ENCODE measurements around the gene ZSCAN21. TPM values are rescaled to one million over a fixed set of nuclear protein-coding genes. Genes with fewer than 3 reads are reported as not detected.
A peak's percentile ranks its signal among the peaks of the same experiment; 100 is the strongest.

The ZSCAN21 gene
- total and polyA plus RNA-seq, 2 donors from 2014 or later = 10.8 to 12.4 TPM

DNA sequence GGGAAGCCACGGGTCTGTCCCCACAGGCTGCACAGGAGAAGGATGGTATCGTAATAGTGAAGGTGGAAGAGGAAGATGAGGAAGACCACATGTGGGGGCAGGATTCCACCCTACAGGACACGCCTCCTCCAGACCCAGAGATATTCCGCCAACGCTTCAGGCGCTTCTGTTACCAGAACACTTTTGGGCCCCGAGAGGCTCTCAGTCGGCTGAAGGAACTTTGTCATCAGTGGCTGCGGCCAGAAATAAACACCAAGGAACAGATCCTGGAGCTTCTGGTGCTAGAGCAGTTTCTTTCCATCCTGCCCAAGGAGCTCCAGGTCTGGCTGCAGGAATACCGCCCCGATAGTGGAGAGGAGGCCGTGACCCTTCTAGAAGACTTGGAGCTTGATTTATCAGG is 26.0 kb upstream of the ZSCAN21 start:
- Histone ChIP-seq H3K9me3 (ENCODE audit: control insufficient read depth in 2 of 3, insufficient read depth in 1 of 3, low read length in 3 of 3) (no peaks in the 10 kb centered on the region), H3K4me1 (ENCODE audit: control insufficient read depth in 2 of 3, insufficient read depth in 2 of 3, low read depth in 1 of 3, low read length in 3 of 3) (no peaks in the 10 kb centered on the region), H3K27ac (ENCODE audit: low read depth in 2 of 2, low read length in 2 of 2) (peak overlapping the region in 1 of 2 donors; percentile 13), H3K4me3 (ENCODE audit: low read length in 3 of 3) (no peak overlapping the region), H3K27me3 (ENCODE audit: control insufficient read depth, insufficient read depth, low read length) (no peaks in the 10 kb centered on the region), H3K36me3 (ENCODE audit: control insufficient read depth in 2 of 3, insufficient read depth in 3 of 3, low read length in 3 of 3) (peaks cover 8 to 34% (median 12%) of the 10 kb centered on the region in 3 donors), H3K9ac (ENCODE audit: low read length in 3 of 3) (no peak overlapping the region)
- no peak for FAIRE-seq
- intact Hi-C loops (cut with DNase I) = no loop called here
- no peak for DNase-seq
- TF ChIP-seq, protein P1, sequence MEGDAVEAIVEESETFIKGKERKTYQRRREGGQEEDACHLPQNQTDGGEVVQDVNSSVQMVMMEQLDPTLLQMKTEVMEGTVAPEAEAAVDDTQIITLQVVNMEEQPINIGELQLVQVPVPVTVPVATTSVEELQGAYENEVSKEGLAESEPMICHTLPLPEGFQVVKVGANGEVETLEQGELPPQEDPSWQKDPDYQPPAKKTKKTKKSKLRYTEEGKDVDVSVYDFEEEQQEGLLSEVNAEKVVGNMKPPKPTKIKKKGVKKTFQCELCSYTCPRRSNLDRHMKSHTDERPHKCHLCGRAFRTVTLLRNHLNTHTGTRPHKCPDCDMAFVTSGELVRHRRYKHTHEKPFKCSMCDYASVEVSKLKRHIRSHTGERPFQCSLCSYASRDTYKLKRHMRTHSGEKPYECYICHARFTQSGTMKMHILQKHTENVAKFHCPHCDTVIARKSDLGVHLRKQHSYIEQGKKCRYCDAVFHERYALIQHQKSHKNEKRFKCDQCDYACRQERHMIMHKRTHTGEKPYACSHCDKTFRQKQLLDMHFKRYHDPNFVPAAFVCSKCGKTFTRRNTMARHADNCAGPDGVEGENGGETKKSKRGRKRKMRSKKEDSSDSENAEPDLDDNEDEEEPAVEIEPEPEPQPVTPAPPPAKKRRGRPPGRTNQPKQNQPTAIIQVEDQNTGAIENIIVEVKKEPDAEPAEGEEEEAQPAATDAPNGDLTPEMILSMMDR (IDR thresholded peaks at IDR 0.05; ENCODE audit: borderline replicate concordance, extremely low read depth, insufficient read depth) = no peak

- Histone ChIP-seq H3K9me3 (ENCODE audit: control insufficient read depth in 2 of 3, insufficient read depth in 1 of 3, low read length in 3 of 3) (no peaks in the 10 kb centered on the region), H3K4me1 (ENCODE audit: control insufficient read depth in 2 of 3, insufficient read depth in 2 of 3, low read depth in 1 of 3, low read length in 3 of 3) (no peaks in the 10 kb centered on the region), H3K27me3 (ENCODE audit: control insufficient read depth, insufficient read depth, low read length) (no peaks in the 10 kb centered on the region), H3K4me3 (ENCODE audit: low read length in 3 of 3) (no peak overlapping the region), H3K9ac (ENCODE audit: low read length in 3 of 3) (no peak overlapping the region), H3K36me3 (ENCODE audit: control insufficient read depth in 2 of 3, insufficient read depth in 3 of 3, low read length in 3 of 3) (peaks cover 8 to 35% (median 12%) of the 10 kb centered on the region in 3 donors), H3K27ac (ENCODE audit: low read depth in 2 of 2, low read length in 2 of 2) (peak overlapping the region in 1 of 2 donors; percentile 13)
- DNase-seq (no peak), FAIRE-seq (no peak)
- TF ChIP-seq, protein P1 (IDR thresholded peaks at IDR 0.05; ENCODE audit: borderline replicate concordance, extremely low read depth, insufficient read depth) = no peak
- intact Hi-C loops (cut with DNase I) = no loop called here
Observed at GRCh38 chr7:100024020-100024619, 25.5 kb upstream of the ZSCAN21 start.

GRCh38 chr7:100027197-100027596 is 22.4 kb upstream of the ZSCAN21 start:
- Histone ChIP-seq H3K27ac (ENCODE audit: low read depth in 2 of 2, low read length in 2 of 2) (no peak overlapping the region), H3K4me1 (ENCODE audit: control insufficient read depth in 2 of 3, insufficient read depth in 2 of 3, low read depth in 1 of 3, low read length in 3 of 3) (no peaks in the 10 kb centered on the region), H3K9ac (ENCODE audit: low read length in 3 of 3) (no peak overlapping the region), H3K4me3 (ENCODE audit: low read length in 3 of 3) (no peak overlapping the region), H3K9me3 (ENCODE audit: control insufficient read depth in 2 of 3, insufficient read depth in 1 of 3, low read length in 3 of 3) (no peaks in the 10 kb centered on the region), H3K27me3 (ENCODE audit: control insufficient read depth, insufficient read depth, low read length) (no peaks in the 10 kb centered on the region), H3K36me3 (ENCODE audit: control insufficient read depth in 2 of 3, insufficient read depth in 3 of 3, low read length in 3 of 3) (peaks cover 15 to 57% (median 33%) of the 10 kb centered on the region in 3 donors)
- TF ChIP-seq, protein P1 (IDR thresholded peaks at IDR 0.05; ENCODE audit: borderline replicate concordance, extremely low read depth, insufficient read depth) = no peak
- intact Hi-C loops (cut with DNase I) = no loop called here
- FAIRE-seq (no peak), DNase-seq (no peak)

- FAIRE-seq (no peak), DNase-seq (no peak)
- Histone ChIP-seq H3K9me3 (ENCODE audit: control insufficient read depth in 2 of 3, insufficient read depth in 1 of 3, low read length in 3 of 3) (no peaks in the 10 kb centered on the region), H3K27ac (ENCODE audit: low read depth in 2 of 2, low read length in 2 of 2) (no peak overlapping the region), H3K36me3 (ENCODE audit: control insufficient read depth in 2 of 3, insufficient read depth in 3 of 3, low read length in 3 of 3) (peaks cover 23 to 61% (median 38%) of the 10 kb centered on the region in 3 donors), H3K4me1 (ENCODE audit: control insufficient read depth in 2 of 3, insufficient read depth in 2 of 3, low read depth in 1 of 3, low read length in 3 of 3) (no peaks in the 10 kb centered on the region), H3K9ac (ENCODE audit: low read length in 3 of 3) (no peak overlapping the region), H3K27me3 (ENCODE audit: control insufficient read depth, insufficient read depth, low read length) (no peaks in the 10 kb centered on the region), H3K4me3 (ENCODE audit: low read length in 3 of 3) (no peak overlapping the region)
- TF ChIP-seq, protein P1 (IDR thresholded peaks at IDR 0.05; ENCODE audit: borderline replicate concordance, extremely low read depth, insufficient read depth) = no peak
- intact Hi-C loops (cut with DNase I) = no loop called here
Observed at GRCh38 chr7:100029596-100029995, 20.0 kb upstream of the ZSCAN21 start.

Data from kidney (tissue), 14 donors.